GM21423 (cell line): ENCODE results near the gene PPP1R3G.

Experiments
- ATAC-seq: cut with Tn5 transposase; IDR thresholded peaks from one replicate; pipeline ENCODE4 v1.9.1; 2021; ENCODE audit warnings: mild to moderate bottlenecking, moderate library complexity; ENCODE audit not compliant: unreplicated experiment

Gene PPP1R3G

GRCh38 chr6:5093231-5094015 is 8.3 kb downstream of the PPP1R3G start:
- no peak for ATAC-seq

- no peak for ATAC-seq
Measured at GRCh38 chr6:5094327-5094726, 9.2 kb downstream of the PPP1R3G start.

- ATAC-seq: peak; percentile 78
Measured at GRCh38 chr6:5095236-5095635, 10.1 kb downstream of the PPP1R3G start.

GRCh38 chr6:5096482-5096881 is 11.3 kb downstream of the PPP1R3G start:
- ATAC-seq: no peak

- no peak for ATAC-seq
Measured at GRCh38 chr6:5098501-5099270, 13.5 kb downstream of the PPP1R3G start.

- ATAC-seq: no peak
Measured at GRCh38 chr6:5099537-5099936, 14.4 kb downstream of the PPP1R3G start.

- no peak for ATAC-seq
Measured at GRCh38 chr6:5100806-5101205, 15.7 kb downstream of the PPP1R3G start.

- no peak for ATAC-seq
Measured at GRCh38 chr6:5102267-5102970, 17.3 kb downstream of the PPP1R3G start.

GRCh38 chr6:5103250-5103649 is 18.1 kb downstream of the PPP1R3G start:
- ATAC-seq: no peak

- no peak for ATAC-seq
Measured at GRCh38 chr6:5104667-5105066, 19.5 kb downstream of the PPP1R3G start.

- ATAC-seq: no peak
Measured at GRCh38 chr6:5105146-5105545, 20.0 kb downstream of the PPP1R3G start.

- no peak for ATAC-seq
Measured at GRCh38 chr6:5107341-5107740, 22.2 kb downstream of the PPP1R3G start.

- ATAC-seq: no peak
Measured at GRCh38 chr6:5108068-5108467, 22.9 kb downstream of the PPP1R3G start.

GRCh38 chr6:5108536-5109150 is 23.5 kb downstream of the PPP1R3G start:
- ATAC-seq: no peak

GRCh38 chr6:5109436-5109835 is 24.3 kb downstream of the PPP1R3G start:
- ATAC-seq: no peak

GRCh38 chr6:5110246-5110645 is 25.1 kb downstream of the PPP1R3G start:
- no peak for ATAC-seq

GRCh38 chr6:5111626-5112025 is 26.5 kb downstream of the PPP1R3G start:
- no peak for ATAC-seq

- ATAC-seq: no peak
Measured at GRCh38 chr6:5112066-5112799, 27.1 kb downstream of the PPP1R3G start.

GRCh38 chr6:5113096-5113495 is 28.0 kb downstream of the PPP1R3G start:
- no peak for ATAC-seq

GRCh38 chr6:5115168-5115567 is 30.0 kb downstream of the PPP1R3G start:
- ATAC-seq: no peak
